GM21447 (cell line): Measurements from ENCODE around the gene IRAK3.
A peak's percentile ranks its signal among the peaks of the same experiment; 100 is the strongest.
"Not testable (repeated sequence)": the region's sequence is repeated elsewhere in the genome, so short reads cannot be mapped to it uniquely, and the experiment has no call there.

ENCODE experiments used
- ATAC-seq: cut with Tn5 transposase; IDR thresholded peaks from one replicate; pipeline ENCODE4 v1.9.1; 2021; ENCODE audit not compliant: unreplicated experiment

The IRAK3 gene

DNA sequence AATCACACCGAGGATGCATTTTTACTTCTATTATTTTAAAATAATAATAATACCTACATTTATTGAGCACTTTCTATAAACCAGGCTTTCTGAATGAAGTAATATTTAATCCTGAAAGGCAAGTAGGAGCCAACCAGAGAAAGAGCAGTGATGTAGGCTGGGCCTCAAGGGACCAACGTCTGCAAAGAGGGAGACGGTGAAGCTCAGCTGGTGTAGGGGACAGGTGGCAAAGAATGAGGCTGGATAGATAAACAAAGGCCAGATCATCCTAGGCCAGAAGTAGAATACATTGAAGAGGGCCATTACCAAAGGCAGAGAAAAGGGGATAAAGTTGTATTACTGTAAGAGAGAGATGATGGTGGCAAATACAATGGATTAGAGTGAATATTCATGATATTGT, 18.4 kb upstream of the IRAK3 start:
- no peak for ATAC-seq

DNA sequence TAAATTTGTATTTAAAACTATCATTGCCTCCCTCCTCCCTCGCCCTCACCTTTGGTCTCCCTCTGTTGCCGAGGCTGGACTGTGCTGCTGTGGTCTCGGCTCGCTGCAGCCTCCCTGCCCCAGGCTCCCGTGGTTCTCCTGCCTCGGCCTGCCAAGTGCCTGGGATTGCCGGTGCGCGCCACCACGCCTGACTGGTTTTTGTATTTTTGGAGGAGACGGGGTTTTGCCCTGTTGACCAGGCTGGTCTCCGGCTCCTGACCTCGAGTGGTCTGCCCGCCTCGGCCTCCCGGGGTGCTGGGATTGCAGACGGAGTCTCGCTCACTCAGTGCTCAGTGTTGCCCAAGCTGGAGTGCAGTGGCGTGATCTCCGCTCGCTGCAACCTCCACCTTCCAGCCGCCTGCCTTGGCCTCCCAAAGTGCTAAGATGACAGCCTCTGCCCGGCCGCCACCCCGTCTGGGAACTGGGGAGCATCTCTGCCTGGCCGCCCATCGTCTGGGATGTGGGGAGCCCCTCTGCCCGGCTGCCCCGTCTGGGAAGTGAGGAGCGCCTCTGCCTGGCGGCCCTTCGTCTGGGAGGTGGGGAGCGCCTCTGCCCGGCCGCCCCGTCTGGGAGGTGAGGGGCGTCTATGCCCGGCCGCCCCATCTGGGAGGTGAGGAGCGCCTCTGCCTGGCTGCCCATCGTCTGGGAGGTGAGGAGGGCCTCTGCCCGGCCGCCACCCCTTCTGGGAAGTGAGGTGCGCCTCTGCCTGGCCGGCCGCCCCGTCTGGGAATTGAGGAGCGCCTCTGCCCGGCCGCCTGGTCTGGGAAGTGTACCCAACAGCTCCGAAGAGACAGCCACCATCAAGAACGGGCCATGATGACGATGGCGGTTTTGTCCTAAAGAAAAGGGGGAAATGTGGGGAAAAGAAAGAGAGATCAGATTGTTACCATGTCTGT, 14.4 kb upstream of the IRAK3 start:
- ATAC-seq: not testable (repeated sequence)

GRCh38 chr12:66176105-66176900, 12.7 kb upstream of the IRAK3 start:
- ATAC-seq: no peak

GRCh38 chr12:66182956-66183355, 6.1 kb upstream of the IRAK3 start:
- no peak for ATAC-seq

DNA sequence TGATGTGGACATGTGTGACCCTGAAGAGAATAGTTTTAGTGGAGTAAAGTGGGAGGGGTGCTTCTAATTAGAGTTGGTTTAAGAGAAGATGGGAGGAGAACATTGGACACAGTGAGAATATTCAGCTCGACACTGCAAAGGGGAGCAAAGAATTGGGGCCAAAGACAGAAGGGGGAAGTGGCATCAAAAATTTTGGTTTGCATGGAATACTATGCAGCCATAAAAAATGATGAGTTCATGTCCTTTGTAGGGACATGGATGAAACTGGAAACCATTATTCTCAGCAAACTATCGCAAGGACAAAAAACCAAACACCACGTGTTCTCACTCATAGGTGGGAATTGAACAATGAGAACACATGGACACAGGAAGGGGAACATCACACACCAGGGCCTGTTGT, 4.2 kb upstream of the IRAK3 start:
- ATAC-seq: not testable (repeated sequence)

DNA sequence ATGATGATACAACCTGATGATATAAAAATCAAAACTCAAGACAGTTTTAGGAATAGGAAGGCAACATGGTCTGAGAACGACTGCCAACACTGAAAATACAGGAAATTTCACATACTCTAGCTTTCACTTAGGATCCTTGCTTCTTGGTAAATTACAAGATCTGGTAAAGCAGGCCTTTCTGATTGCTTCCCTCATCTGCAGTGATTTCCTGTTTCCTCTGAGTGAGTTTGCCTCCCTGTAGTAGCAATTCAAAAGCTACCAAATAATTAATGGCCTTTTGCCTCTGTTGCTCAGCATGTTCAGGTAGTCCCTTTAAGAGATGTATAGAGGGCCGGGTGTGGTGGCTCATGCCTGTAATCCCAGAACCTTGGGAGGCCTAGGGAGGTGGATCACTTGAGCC, 2.0 kb upstream of the IRAK3 start:
- no peak for ATAC-seq

- ATAC-seq: no peak
Measured at GRCh38 chr12:66187821-66188220, 1.2 kb upstream of the IRAK3 start.

DNA sequence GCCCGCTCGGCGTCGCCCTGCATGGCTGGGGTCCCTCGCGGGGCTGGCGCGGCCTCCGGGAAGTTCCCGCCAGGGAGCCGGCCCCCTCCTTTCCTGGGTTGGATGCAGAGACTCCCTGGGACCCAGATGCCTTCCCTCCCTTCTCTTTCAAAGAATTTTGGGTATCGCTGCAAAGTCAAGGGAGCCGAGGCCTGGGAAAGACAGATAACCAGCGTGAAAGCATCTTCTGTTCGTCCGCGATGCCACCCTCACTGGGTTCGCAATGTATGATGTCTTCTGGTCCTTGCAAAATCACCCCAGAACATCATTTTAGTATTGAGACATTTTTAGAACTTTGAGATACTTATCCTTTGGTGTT, 451 bp downstream of the IRAK3 start:
- no peak for ATAC-seq

GRCh38 chr12:66189889-66190288, 875 bp downstream of the IRAK3 start:
- ATAC-seq: no peak

DNA sequence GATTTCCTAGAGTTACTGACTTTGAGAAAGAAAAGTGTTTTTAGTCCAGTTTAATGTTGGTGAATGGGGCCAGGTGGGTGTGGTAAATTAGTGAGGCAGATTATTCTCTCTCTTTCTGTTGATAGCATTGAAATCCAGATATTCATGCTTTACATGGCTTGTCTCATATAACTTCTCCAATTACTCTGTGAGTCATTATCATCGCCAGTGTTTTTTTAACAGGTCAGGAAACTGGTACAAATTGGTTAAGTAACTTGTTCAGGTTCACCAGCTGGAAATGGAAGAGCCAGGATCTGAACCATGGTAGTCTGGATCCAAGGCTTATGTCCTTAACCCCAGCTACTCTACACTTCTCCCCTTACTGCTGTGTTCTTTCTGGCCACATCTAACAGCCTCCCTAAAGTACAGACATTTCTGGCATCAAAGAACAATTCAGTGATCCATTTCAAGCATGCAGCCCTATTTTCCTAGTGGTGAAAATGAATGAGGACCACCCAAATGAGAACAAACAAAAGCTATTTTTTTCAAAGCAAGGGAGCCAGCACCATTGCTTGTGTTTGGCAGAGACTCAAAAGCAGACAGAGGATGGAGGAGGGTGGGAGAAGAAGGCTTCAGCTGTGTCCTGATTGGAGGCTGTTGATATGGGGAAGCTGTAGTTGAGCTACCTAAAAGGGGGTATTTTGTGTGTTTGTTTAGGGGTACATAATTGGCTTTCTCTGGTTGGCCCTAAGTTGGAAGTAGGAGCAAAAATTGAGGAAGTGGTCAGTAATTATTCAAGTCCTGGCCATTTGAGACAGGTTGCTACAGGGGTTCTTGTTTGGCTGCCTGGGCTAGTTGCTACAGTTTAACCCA, 1.7 kb downstream of the IRAK3 start:
- ATAC-seq: peak; percentile 28

- no peak for ATAC-seq
Measured at GRCh38 chr12:66191547-66192126, 2.6 kb downstream of the IRAK3 start.

DNA sequence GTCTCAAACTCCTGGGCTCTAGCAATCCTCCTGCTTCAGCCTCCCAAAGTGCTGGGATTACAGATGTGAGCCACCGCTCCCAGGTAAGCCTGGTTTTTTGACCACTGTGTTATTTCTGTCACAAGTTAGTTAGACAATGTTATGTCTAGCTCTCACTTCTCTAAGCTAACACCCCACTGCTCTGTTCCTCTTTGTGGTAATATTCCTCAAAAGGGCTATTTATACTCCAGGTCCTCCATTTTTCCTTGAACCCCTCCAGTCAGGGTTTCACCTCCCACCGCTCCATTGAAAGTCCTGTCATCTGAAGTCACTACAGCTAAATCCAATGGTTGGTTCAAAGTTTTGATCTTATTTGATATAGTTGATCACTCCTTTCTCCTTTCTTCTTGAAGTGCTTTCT, 5.1 kb downstream of the IRAK3 start:
- no peak for ATAC-seq

DNA sequence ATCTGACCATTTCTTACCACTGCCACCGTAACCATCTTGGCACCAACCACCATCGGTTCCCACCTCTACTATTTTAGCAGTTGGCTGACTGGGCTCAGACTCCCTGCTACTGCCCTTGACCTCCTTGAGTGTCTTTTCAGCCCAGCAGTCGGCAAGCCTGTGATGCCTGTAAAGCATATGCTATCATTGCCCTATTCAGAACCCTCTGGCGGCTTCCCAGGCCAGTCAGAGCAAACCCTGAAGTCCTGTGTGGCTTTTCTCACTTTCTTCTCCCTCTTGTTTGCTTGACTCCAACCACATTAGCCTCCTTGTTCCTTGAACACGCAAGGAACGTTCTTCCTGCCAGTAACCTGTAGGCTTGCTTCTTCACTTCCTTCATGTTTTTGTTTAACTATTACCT, 6.2 kb downstream of the IRAK3 start:
- no peak for ATAC-seq

DNA sequence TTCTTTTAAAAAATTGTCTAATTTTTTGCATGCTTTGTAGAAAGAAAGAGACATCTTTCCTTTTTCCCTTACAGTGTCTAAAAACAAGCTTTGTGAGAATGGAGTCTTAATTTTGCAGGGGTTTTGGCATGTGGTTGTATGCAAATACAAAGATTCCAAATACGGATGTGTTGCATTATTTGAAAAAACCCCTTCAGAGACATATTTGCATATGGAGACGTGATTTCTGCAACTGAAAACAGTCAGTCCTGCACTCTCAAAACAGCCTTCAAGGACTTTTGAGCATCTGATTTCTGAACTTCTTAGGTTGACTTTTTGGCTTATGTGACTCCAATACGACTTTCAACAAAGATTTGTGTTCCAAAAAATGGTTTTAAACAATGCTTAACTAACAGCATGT, 7.8 kb downstream of the IRAK3 start:
- peak; percentile 93 for ATAC-seq

GRCh38 chr12:66197495-66197921, 8.5 kb downstream of the IRAK3 start:
- no peak for ATAC-seq

DNA sequence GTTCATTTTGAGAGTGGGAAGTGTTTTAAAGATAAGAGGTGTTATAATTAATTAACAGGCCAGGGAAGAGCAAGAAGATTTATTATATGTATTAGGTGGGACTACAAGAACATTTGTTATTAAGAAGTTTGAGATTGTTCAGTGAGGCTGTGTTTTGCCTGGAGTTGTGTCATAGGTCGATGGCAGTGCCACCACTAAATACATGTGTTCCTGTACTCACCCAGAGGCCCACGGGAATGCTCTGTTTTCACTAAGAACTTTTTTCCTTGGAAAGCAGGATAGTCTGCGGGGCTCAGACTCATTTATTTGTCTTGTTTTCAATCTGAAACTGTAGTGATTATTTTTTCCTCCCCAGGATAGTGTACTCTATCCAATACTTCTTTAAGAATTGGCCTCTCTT, 10.1 kb downstream of the IRAK3 start:
- no peak for ATAC-seq

DNA sequence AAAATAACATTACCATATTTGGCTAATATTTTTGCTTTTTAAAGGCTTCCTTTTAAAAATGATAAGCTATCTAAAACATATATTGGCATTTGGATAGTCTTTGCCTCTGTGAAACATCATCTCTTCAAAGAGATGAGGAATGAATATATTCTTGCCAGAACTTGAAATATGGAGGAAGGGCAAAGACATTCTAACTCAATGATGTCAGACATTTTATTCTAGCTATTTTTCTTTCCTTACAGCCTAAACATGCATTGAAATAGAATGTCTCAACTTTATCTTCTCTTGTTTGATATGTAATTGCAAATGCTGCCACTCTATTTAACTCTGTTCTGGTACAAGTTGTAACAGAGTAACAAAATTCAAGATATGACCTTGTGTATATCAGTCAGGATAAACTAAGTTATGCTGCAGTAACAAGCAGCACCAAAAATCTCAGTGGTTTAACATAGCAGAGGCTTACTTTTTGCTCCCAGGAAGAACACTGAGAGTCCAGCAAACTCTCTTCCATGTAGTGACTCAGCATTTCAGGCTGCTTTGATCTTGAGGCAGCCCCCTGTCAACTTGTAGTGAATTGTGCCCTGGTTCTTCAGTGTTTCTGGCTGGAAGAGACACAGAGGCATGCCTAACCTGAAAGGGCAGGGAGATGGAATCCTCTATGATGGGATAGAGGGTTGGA, 11.0 kb downstream of the IRAK3 start:
- ATAC-seq: no peak

- no peak for ATAC-seq
Measured at GRCh38 chr12:66203820-66204219, 14.8 kb downstream of the IRAK3 start.

GRCh38 chr12:66206141-66206540, 17.1 kb downstream of the IRAK3 start:
- no peak for ATAC-seq

GRCh38 chr12:66210840-66211239, 21.8 kb downstream of the IRAK3 start:
- no peak for ATAC-seq
